ENCODE results near the gene BCL7A.

DNA sequence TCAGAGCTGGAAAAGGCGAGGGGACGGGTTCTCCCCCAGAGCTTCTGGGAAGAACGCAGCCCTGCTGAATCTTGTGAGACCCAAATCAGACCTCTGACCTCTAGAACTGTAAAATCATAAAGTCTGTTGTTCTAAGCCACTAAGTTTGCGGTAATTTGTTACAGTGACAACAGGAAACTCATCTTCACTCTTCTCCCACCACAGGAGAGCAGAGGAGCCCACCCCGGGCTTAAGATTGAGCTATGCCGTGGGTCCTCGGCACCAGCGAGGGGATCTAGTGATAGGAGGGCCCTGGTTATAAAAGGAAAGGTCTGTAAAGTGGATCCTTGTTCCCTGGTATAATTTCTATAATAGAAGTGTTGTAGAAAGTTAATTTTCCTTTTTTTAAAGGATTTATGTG lies 64.4 kb downstream of the BCL7A start:
- TF ChIP-seq, protein P1, sequence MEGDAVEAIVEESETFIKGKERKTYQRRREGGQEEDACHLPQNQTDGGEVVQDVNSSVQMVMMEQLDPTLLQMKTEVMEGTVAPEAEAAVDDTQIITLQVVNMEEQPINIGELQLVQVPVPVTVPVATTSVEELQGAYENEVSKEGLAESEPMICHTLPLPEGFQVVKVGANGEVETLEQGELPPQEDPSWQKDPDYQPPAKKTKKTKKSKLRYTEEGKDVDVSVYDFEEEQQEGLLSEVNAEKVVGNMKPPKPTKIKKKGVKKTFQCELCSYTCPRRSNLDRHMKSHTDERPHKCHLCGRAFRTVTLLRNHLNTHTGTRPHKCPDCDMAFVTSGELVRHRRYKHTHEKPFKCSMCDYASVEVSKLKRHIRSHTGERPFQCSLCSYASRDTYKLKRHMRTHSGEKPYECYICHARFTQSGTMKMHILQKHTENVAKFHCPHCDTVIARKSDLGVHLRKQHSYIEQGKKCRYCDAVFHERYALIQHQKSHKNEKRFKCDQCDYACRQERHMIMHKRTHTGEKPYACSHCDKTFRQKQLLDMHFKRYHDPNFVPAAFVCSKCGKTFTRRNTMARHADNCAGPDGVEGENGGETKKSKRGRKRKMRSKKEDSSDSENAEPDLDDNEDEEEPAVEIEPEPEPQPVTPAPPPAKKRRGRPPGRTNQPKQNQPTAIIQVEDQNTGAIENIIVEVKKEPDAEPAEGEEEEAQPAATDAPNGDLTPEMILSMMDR (conservative IDR thresholded peaks at IDR 0.05), result no peak
- no peak for TF ChIP-seq EZH2 (IDR thresholded peaks at IDR 0.05; ENCODE audit: low read depth)

All from PC-9 (cell line).